Left lung (tissue), 14 donors: ENCODE results near the gene EPN3. TPM values are rescaled to one million over a fixed set of nuclear protein-coding genes. Genes with fewer than 3 reads are reported as not detected.

Source experiments
- ATAC-seq: fragments of 200-7000 bp; cut with Tn5 transposase; one replicate; pipeline ENCODE4 v1.9.1; 2020; ENCODE audit warnings: moderate library complexity
- DNase-seq, 4 donors: peaks; one replicate each; pipeline ENCODE4 v3.0.0-alpha.2; 2013 to 2020
- H3K27ac ChIP-seq, 2 donors: fragments of 200-600 bp; sonication (generic) in 1 of 2; one replicate each; pipeline versions ENCODE4 v1.5.0 to v1.8.0; 2020 to 2021
- H3K27me3 ChIP-seq, 2 donors: fragments of 200-600 bp; sonication (generic) in 1 of 2; one replicate each; pipeline versions ENCODE4 v1.5.0 to v1.8.0; 2020 to 2021
- H3K36me3 ChIP-seq, 2 donors: fragments of 200-600 bp; sonication (generic) in 1 of 2; one replicate each; pipeline versions ENCODE4 v1.5.0 to v1.8.0; 2020 to 2021
- H3K4me1 ChIP-seq, 2 donors: fragments of 200-600 bp; one replicate each; pipeline ENCODE4 v1.8.0; 2021
- H3K4me3 ChIP-seq, 2 donors: fragments of 200-600 bp; sonication (generic) in 1 of 2; one replicate each; pipeline versions ENCODE4 v1.5.0 to v1.8.0; 2020 to 2021; ENCODE audit warnings: mild to moderate bottlenecking in 1 of 2
- H3K9me3 ChIP-seq, 2 donors: fragments of 200-600 bp; sonication (generic) in 1 of 2; one replicate each; pipeline versions ENCODE4 v1.5.0 to v1.8.0; 2020 to 2021
- intact Hi-C, 2 donors: fragments of 100-400 bp; cut with DNase I; formaldehyde crosslinking; loops; one replicate each; pipeline versions ENCODE4 v1.11.2 to v1.14.2; 2022
- long read RNA-seq, 12 donors: library from polyadenylated mRNA in 2 of 12; unstranded in 2 of 12; transcript quantifications; one replicate each; pipeline ENCODE4 v2.0.0 and lab custom pipeline, GENCODE V29; 2019 to 2026
- polyA plus RNA-seq, 6 donors: library from polyadenylated mRNA; unstranded; fragments of 120-200 nt; gene quantifications; one replicate each; pipeline ENCODE4 v1.2.1, GENCODE V29; 2013; ENCODE audit not compliant: insufficient read length in 6 of 6
- total RNA-seq, 2 donors: library from RNA; stranded (reverse); fragmentation: NEBNext Ultra II Directional; extraction: Animal tissue kit (Norgen Biotek cat#: 25700); gene quantifications; one replicate each; pipeline ENCODE4 v1.2.1, GENCODE V29; 2021
- TF ChIP-seq, protein P1 (sequence below), 2 donors: fragments of 200-600 bp; sonication (generic) in 1 of 2; IDR thresholded peaks; one replicate each; pipeline versions ENCODE4 v1.5.0 to v1.8.0; 2021; ENCODE audit warnings: antibody characterized with exemption in 2 of 2
- donor health status: DM: no; HTN: yes; CAD: no.
- donor health status: DM: no; HTN: no; CAD: no.

The EPN3 gene
- total RNA-seq (1 to 10 TPM in 1 of 2 donors, under 1 TPM in 1; 0.55 to 6.4 TPM), polyA plus RNA-seq (1 to 10 TPM; 3.2 to 5.6 (median 4.3) TPM)
- long read RNA-seq, donor 1, result 0 reads
- long read RNA-seq, donor 2, result 0 reads
- long read RNA-seq, donor 3, result 0 reads
- long read RNA-seq, donor 4, result 0 reads
- long read RNA-seq, donor 5, result 0 reads
- long read RNA-seq, donor 6, full-length matches to known transcripts, result 1 of 1 reads
- long read RNA-seq, donor 6, partial matches to known transcripts, result 0 of 1 reads
- long read RNA-seq, donor 6, other reads (novel, unspliced or antisense), result 0 of 1 reads
- long read RNA-seq, donor 7, result 0 reads
- long read RNA-seq, donor 8, result 0 reads
- long read RNA-seq, donor 9, result 0 reads
- long read RNA-seq, donor 10, result 0 reads
- long read RNA-seq, donor 11, result 0 reads
- long read RNA-seq, donor 12, full-length matches to known transcripts, result 1 of 1 reads
- long read RNA-seq, donor 12, partial matches to known transcripts, result 0 of 1 reads
- long read RNA-seq, donor 12, other reads (novel, unspliced or antisense), result 0 of 1 reads

GRCh38 chr17:50532452-50533024, at the start of gene EPN3:
TSS of gene EPN3 (plus strand) at chr17:50532735. CDS start at chr17:50536557, 3,822 bp downstream.
- H3K36me3 ChIP-seq, result no peaks in the 10 kb centered on the region
- TF ChIP-seq, protein P1, sequence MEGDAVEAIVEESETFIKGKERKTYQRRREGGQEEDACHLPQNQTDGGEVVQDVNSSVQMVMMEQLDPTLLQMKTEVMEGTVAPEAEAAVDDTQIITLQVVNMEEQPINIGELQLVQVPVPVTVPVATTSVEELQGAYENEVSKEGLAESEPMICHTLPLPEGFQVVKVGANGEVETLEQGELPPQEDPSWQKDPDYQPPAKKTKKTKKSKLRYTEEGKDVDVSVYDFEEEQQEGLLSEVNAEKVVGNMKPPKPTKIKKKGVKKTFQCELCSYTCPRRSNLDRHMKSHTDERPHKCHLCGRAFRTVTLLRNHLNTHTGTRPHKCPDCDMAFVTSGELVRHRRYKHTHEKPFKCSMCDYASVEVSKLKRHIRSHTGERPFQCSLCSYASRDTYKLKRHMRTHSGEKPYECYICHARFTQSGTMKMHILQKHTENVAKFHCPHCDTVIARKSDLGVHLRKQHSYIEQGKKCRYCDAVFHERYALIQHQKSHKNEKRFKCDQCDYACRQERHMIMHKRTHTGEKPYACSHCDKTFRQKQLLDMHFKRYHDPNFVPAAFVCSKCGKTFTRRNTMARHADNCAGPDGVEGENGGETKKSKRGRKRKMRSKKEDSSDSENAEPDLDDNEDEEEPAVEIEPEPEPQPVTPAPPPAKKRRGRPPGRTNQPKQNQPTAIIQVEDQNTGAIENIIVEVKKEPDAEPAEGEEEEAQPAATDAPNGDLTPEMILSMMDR (IDR thresholded peaks at IDR 0.05), result no peak
- H3K4me3 ChIP-seq, result peak within 1 kb of the TSS in 1 of 2 donors; percentile 18
- peaks cover 15 to 62% of the 10 kb centered on the region in 2 donors for H3K27me3 ChIP-seq
- peaks cover 10 to 23% of the 10 kb centered on the region in 2 donors for H3K4me1 ChIP-seq
- ATAC-seq, result peak; percentile 81
- intact Hi-C loops, result no loop called here
- DNase-seq, result peak in 3 of 4 donors; percentile 71 to 86 (median 76)
- no peak within 1 kb of the TSS for H3K27ac ChIP-seq
- H3K9me3 ChIP-seq, result no peaks in the 10 kb centered on the region

DNA sequence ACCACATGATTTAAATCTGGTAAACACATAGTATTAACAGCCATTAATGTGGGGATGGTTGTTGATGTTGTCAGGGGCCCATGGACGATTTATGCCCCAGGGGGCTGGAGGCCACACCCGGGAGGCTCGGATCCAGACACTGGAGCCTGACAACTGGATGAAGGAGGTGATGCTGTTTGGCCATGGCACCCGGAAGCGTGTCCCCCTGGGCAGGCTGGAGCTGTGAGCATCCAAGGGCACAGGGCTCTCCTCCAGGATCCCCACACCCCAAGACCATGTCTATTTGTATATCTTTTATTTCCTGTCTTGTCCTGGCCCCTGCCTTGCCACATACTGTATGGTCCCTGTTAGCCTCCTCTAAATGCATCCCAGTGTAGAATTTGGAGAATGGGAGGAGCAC, 49.3 kb upstream of the EPN3 start:
- no peak overlapping the region for H3K27ac ChIP-seq
- H3K36me3 ChIP-seq, result peaks cover 0 to 46% of the 10 kb centered on the region in 2 donors
- intact Hi-C loops, result no loop called here
- no peak overlapping the region for H3K4me3 ChIP-seq
- ATAC-seq (no peak), DNase-seq (peak in 1 of 4 donors; percentile 44)
- peaks cover 4 to 40% of the 10 kb centered on the region in 2 donors for H3K4me1 ChIP-seq
- H3K27me3 ChIP-seq, result no peaks in the 10 kb centered on the region
- TF ChIP-seq, protein P1 (IDR thresholded peaks at IDR 0.05), result no peak
- no peaks in the 10 kb centered on the region for H3K9me3 ChIP-seq

DNA sequence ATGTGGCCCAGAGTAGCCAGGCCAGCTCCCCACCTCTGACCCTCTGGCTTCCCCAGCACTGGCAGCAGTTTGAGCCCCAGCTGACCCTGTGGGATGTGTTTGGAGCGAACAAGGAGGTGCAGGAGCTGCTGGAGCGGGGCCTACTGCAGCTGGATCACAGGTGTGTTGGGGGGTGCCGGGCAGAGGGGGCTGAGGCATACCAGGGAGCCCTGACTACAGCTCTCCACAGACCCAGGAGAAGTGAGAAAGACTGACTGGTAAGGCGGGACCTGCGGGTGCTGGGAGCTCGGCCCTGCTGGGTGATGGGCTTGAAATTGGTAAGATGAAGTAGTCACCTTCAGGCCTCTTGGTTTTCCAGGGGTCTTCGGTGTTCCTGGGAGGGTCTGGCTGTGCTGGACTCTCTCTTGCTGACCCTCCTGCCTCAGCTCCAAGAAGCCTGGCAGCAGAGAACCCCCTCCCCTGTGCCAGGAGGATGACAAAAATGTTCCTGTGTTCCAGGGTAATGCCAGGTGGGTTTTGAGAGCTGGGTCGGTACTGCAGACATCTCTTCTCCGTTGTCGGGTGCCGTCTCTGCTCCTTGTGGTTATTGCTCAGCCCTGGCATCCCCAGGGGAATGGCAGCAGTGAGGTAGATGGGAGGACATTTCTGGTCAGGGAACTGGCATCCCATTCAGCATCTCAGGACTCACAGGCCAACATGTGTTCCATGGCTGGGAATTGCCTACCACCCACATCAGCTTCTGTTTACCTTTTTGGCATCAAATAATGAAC, 48.0 kb upstream of the EPN3 start:
- peak in 1 of 4 donors; percentile 47 for DNase-seq
- intact Hi-C loops, result no loop called here
- H3K27ac ChIP-seq, result no peak overlapping the region
- TF ChIP-seq, protein P1 (IDR thresholded peaks at IDR 0.05), result no peak
- no peak overlapping the region for H3K4me3 ChIP-seq
- H3K27me3 ChIP-seq, result no peaks in the 10 kb centered on the region
- H3K4me1 ChIP-seq, result peaks cover 3 to 33% of the 10 kb centered on the region in 2 donors
- ATAC-seq, result no peak
- H3K36me3 ChIP-seq, result peaks cover 0 to 46% of the 10 kb centered on the region in 2 donors
- H3K9me3 ChIP-seq, result no peaks in the 10 kb centered on the region

- Histone ChIP-seq H3K4me1 (peaks cover 0 to 5% of the 10 kb centered on the region in 2 donors), H3K27me3 (no peaks in the 10 kb centered on the region), H3K4me3 (no peak overlapping the region), H3K27ac (no peak overlapping the region), H3K36me3 (peaks cover 0 to 38% of the 10 kb centered on the region in 2 donors), H3K9me3 (no peaks in the 10 kb centered on the region)
- TF ChIP-seq, protein P1 (IDR thresholded peaks at IDR 0.05), result no peak
- intact Hi-C loops, result no loop called here
- no peak for ATAC-seq
- peak in 1 of 4 donors; percentile 61 for DNase-seq
Observed at GRCh38 chr17:50487213-50488096, 45.1 kb upstream of the EPN3 start.
